NCI-H82 treated with DMSO at 0.1 percent for 48 hours (cell line): ENCODE results near the gene SLC11A2.
"Not testable (repeated sequence)": the region's sequence is repeated elsewhere in the genome, so short reads cannot be mapped to it uniquely, and the experiment has no call there.

Source experiments
- DNase-seq: peaks from one replicate; lab custom pipeline; 2025; ENCODE audit not compliant: unreplicated experiment; lab: John Stamatoyannopoulos, UW

SLC11A2 gene

GRCh38 chr12:50991291-50991690, 34.9 kb downstream of the SLC11A2 start:
- no peak for DNase-seq

- no peak for DNase-seq
Observed at GRCh38 chr12:50990791-50991190, 35.4 kb downstream of the SLC11A2 start.

- DNase-seq, result no peak
Observed at GRCh38 chr12:50990147-50990727, 35.9 kb downstream of the SLC11A2 start.

- no peak for DNase-seq
Observed at GRCh38 chr12:50988871-50989270, 37.3 kb downstream of the SLC11A2 start.

GRCh38 chr12:50988051-50988450, 38.1 kb downstream of the SLC11A2 start:
- DNase-seq, result no peak

- DNase-seq, result peak; percentile 30
Observed at GRCh38 chr12:50986966-50987737, 39.0 kb downstream of the SLC11A2 start.

- DNase-seq, result no peak
Observed at GRCh38 chr12:50985322-50985721, 40.9 kb downstream of the SLC11A2 start.

GRCh38 chr12:50984586-50985298, 41.4 kb downstream of the SLC11A2 start:
- DNase-seq, result no peak

- no peak for DNase-seq
Observed at GRCh38 chr12:50981319-50982239, 44.6 kb downstream of the SLC11A2 start.

- DNase-seq, result no peak
Observed at GRCh38 chr12:50980545-50980944, 45.6 kb downstream of the SLC11A2 start.

- DNase-seq, result no peak
Observed at GRCh38 chr12:50979369-50980052, 46.7 kb downstream of the SLC11A2 start.

- DNase-seq, result no peak
Observed at GRCh38 chr12:50971946-50972345, 54.2 kb downstream of the SLC11A2 start.

- no peak for DNase-seq
Observed at GRCh38 chr12:50964432-50964831, 61.8 kb downstream of the SLC11A2 start.

GRCh38 chr12:50961708-50962107, 64.5 kb downstream of the SLC11A2 start:
- peak; percentile 27 for DNase-seq

GRCh38 chr12:50960130-50960529, 66.1 kb downstream of the SLC11A2 start:
- DNase-seq, result no peak

- DNase-seq, result no peak
Observed at GRCh38 chr12:50955697-50956096, 70.5 kb downstream of the SLC11A2 start.

GRCh38 chr12:50955288-50955687, 70.9 kb downstream of the SLC11A2 start:
- DNase-seq, result no peak

- not testable (repeated sequence) for DNase-seq
Observed at GRCh38 chr12:50954789-50955188, 71.4 kb downstream of the SLC11A2 start.

- no peak for DNase-seq
Observed at GRCh38 chr12:50953047-50953446, 73.1 kb downstream of the SLC11A2 start.

- DNase-seq, result no peak
Observed at GRCh38 chr12:50952510-50952909, 73.7 kb downstream of the SLC11A2 start, which contains the start of gene HIGD1C. HIGD1C (plus strand) TSS chr12:50952544; CDS start chr12:50953999, 1,455 bp downstream.
